ENCODE data around the gene TRIM33. TPM values are rescaled to one million over a fixed set of nuclear protein-coding genes. Genes with fewer than 3 reads are reported as not detected.

TRIM33 gene
- total RNA-seq, 1 experiment from 2014 or later, result 41.2 TPM

GRCh38 chr1:114552106-114552639 lies 41.2 kb upstream of the TRIM33 start:
- intact Hi-C loops (cut with micrococcal nuclease), result no loop called here
- Histone ChIP-seq H2AFZ (ENCODE audit: low read depth, low read length, poor library complexity, severe bottlenecking) (no peak overlapping the region), H3K9me3 (ENCODE audit: control insufficient read depth in 1 of 2, insufficient read depth in 1 of 2, low read depth in 1 of 2, low read length in 2 of 2) (no peaks in the 10 kb centered on the region), H3K27me3 (ENCODE audit: insufficient read depth, low read length) (no peaks in the 10 kb centered on the region), H3K4me3 (replicated peaks in 1 of 2; ENCODE audit: low read depth in 1 of 2, low read length in 2 of 2) (no peak overlapping the region), H3K9me2 (ENCODE audit: insufficient read depth) (no peaks in the 10 kb centered on the region), H4K20me1 (ENCODE audit: insufficient read depth) (no peaks in the 10 kb centered on the region), H3K79me2 (ENCODE audit: insufficient read depth, low read length) (no peaks in the 10 kb centered on the region), H3K36me3 (ENCODE audit: control insufficient read depth in 1 of 2, insufficient read depth in 2 of 2, low read length in 2 of 2) (no peaks in the 10 kb centered on the region), H3K4me1 (ENCODE audit: control insufficient read depth in 1 of 2, insufficient read depth in 2 of 2, low read length in 2 of 2) (no peaks in the 10 kb centered on the region), H3K9ac (ENCODE audit: low read length) (no peak overlapping the region), H3K4me2 (ENCODE audit: low read length) (no peak overlapping the region), H3K27ac (ENCODE audit: low read depth, low read length) (no peak overlapping the region)
- ChIA-PET RAD21 (ENCODE audit: low non-redundant PET in 1 of 2, low total read pairs in 2 of 2, uncharacterized antibody in 2 of 2, unreplicated experiment in 2 of 2) (no interaction called here), POLR2A (no interaction called here), CTCF (no interaction called here)
- ATAC-seq, result no peak
- TF ChIP-seq TCF7L2 (IDR thresholded peaks at IDR 0.05; ENCODE audit: borderline replicate concordance, extremely low read depth, insufficient read depth, insufficient read length) (no peak), POLR2A (IDR thresholded peaks at IDR 0.05; ENCODE audit: borderline replicate concordance, extremely low read depth, insufficient read depth, insufficient read length) (no peak), POLR2AphosphoS5 (IDR thresholded peaks at IDR 0.05; ENCODE audit: low read depth, low read length) (no peak), YY1 (IDR thresholded peaks at IDR 0.05; ENCODE audit: extremely low read depth, insufficient replicate concordance, low read depth, low read length) (no peak), EGR1 (IDR thresholded peaks at IDR 0.05; ENCODE audit: low read depth) (no peak)
- TF ChIP-seq, protein P1, sequence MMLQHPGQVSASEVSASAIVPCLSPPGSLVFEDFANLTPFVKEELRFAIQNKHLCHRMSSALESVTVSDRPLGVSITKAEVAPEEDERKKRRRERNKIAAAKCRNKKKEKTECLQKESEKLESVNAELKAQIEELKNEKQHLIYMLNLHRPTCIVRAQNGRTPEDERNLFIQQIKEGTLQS (IDR thresholded peaks at IDR 0.05), result no peak
- TF ChIP-seq, protein P2, sequence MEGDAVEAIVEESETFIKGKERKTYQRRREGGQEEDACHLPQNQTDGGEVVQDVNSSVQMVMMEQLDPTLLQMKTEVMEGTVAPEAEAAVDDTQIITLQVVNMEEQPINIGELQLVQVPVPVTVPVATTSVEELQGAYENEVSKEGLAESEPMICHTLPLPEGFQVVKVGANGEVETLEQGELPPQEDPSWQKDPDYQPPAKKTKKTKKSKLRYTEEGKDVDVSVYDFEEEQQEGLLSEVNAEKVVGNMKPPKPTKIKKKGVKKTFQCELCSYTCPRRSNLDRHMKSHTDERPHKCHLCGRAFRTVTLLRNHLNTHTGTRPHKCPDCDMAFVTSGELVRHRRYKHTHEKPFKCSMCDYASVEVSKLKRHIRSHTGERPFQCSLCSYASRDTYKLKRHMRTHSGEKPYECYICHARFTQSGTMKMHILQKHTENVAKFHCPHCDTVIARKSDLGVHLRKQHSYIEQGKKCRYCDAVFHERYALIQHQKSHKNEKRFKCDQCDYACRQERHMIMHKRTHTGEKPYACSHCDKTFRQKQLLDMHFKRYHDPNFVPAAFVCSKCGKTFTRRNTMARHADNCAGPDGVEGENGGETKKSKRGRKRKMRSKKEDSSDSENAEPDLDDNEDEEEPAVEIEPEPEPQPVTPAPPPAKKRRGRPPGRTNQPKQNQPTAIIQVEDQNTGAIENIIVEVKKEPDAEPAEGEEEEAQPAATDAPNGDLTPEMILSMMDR (IDR thresholded peaks at IDR 0.05 in 2 of 3, conservative IDR thresholded peaks at IDR 0.05 in 1 of 3; ENCODE audit: borderline replicate concordance in 1 of 3, insufficient read depth in 1 of 3, low read depth in 2 of 3, low read length in 2 of 3), result no peak
- no TSS peak for BruUV-seq (replicated peaks)
- no peak for DNase-seq (ENCODE audit: low read depth, low spot score)

- no peak overlapping the region for H3K27ac ChIP-seq (ENCODE audit: low read depth, low read length)
- DNase-seq (ENCODE audit: low read depth, low spot score), result no peak
- H3K9me2 ChIP-seq (ENCODE audit: insufficient read depth), result no peaks in the 10 kb centered on the region
- H3K36me3 ChIP-seq (ENCODE audit: control insufficient read depth in 1 of 2, insufficient read depth in 2 of 2, low read length in 2 of 2), result no peaks in the 10 kb centered on the region
- RAD21 ChIA-PET (ENCODE audit: low non-redundant PET in 1 of 2, low total read pairs in 2 of 2, uncharacterized antibody in 2 of 2, unreplicated experiment in 2 of 2), result no interaction called here
- H3K4me1 ChIP-seq (ENCODE audit: control insufficient read depth in 1 of 2, insufficient read depth in 2 of 2, low read length in 2 of 2), result no peaks in the 10 kb centered on the region
- no peaks in the 10 kb centered on the region for H3K9me3 ChIP-seq (ENCODE audit: control insufficient read depth in 1 of 2, insufficient read depth in 1 of 2, low read depth in 1 of 2, low read length in 2 of 2)
- intact Hi-C loops (cut with micrococcal nuclease), result no loop called here
- POLR2A ChIA-PET, result no interaction called here
- no peaks in the 10 kb centered on the region for H4K20me1 ChIP-seq (ENCODE audit: insufficient read depth)
- BruUV-seq (replicated peaks), result no TSS peak
- CTCF ChIA-PET, result no interaction called here
- H3K4me2 ChIP-seq (ENCODE audit: low read length), result no peak overlapping the region
- H3K4me3 ChIP-seq (replicated peaks in 1 of 2; ENCODE audit: low read depth in 1 of 2, low read length in 2 of 2), result no peak overlapping the region
- H3K9ac ChIP-seq (ENCODE audit: low read length), result no peak overlapping the region
- no peaks in the 10 kb centered on the region for H3K27me3 ChIP-seq (ENCODE audit: insufficient read depth, low read length)
- no peak for ATAC-seq
- no peak overlapping the region for H2AFZ ChIP-seq (ENCODE audit: low read depth, low read length, poor library complexity, severe bottlenecking)
- H3K79me2 ChIP-seq (ENCODE audit: insufficient read depth, low read length), result no peaks in the 10 kb centered on the region
- TF ChIP-seq, protein P3, sequence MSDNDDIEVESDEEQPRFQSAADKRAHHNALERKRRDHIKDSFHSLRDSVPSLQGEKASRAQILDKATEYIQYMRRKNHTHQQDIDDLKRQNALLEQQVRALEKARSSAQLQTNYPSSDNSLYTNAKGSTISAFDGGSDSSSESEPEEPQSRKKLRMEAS (IDR thresholded peaks at IDR 0.05), result no peak
- TF ChIP-seq CBX3 (IDR thresholded peaks at IDR 0.05; ENCODE audit: low read depth), result no peak
- no peak for TF ChIP-seq TCF7L2 (IDR thresholded peaks at IDR 0.05; ENCODE audit: borderline replicate concordance, extremely low read depth, insufficient read depth, insufficient read length)
- TF ChIP-seq POLR2A (IDR thresholded peaks at IDR 0.05; ENCODE audit: borderline replicate concordance, extremely low read depth, insufficient read depth, insufficient read length), result no peak
- TF ChIP-seq EGR1 (IDR thresholded peaks at IDR 0.05; ENCODE audit: low read depth), result no peak
- TF ChIP-seq, protein P2 (IDR thresholded peaks at IDR 0.05 in 2 of 3, conservative IDR thresholded peaks at IDR 0.05 in 1 of 3; ENCODE audit: borderline replicate concordance in 1 of 3, insufficient read depth in 1 of 3, low read depth in 2 of 3, low read length in 2 of 3), result no peak
- TF ChIP-seq, protein P1 (IDR thresholded peaks at IDR 0.05), result no peak
- no peak for TF ChIP-seq ZFX (IDR thresholded peaks at IDR 0.05)
Observed at GRCh38 chr1:114551400-114551799, 40.4 kb upstream of the TRIM33 start.
